Measurements from ENCODE around the gene IFT81.
"Not testable (repeated sequence)": the region's sequence is repeated elsewhere in the genome, so short reads cannot be mapped to it uniquely, and the experiment has no call there.

Gene IFT81
- 2.1 reads per million, percentile 4 among the genes with 10 or more reads in this experiment for total RNA-seq

- DNase-seq = peak; percentile 98
Observed at GRCh38 chr12:110124269-110124995, at the start of gene IFT81. Gene IFT81, plus strand, starts transcription at chr12:110124357. Its CDS starts 3,024 bp downstream, at chr12:110127381.

DNA sequence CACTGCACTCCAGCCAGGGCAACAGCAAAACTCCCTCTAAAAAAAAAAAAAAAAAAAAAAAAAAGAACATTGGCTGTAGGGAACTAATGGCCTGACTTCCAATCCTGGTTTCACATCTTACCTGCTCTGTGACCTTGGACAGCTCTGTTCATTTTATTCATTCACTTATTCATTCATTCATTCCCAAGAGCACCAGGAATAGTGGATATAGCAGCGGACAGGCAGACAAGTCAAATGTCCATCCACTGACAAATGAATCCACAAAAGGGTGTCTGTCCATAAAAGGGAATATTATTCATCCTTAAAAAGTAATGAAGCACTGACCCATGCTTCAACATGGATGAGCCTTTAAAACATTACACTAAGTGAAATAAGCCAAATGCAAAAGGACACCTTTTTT lies 48.3 kb upstream of the IFT81 start:
- no peak for DNase-seq

DNA sequence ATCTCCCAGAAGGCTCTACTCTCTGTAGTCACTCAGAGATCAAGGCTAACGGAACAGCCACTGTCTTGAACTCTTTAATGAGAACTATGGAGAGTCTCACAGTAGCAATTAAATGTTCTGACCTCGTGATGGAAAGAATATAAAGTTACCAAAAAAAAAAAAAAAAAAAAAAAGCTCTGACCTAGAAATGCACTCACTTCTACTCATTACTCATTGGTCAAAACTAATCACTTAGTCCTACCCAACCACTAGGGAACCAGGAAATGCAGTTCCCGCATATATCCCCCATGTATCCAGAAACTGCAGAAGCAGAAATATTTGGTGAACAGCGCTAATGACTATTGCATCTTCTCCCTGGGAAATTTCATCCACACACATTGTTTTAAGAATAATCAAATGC lies 46.4 kb upstream of the IFT81 start:
- no peak for DNase-seq

DNA sequence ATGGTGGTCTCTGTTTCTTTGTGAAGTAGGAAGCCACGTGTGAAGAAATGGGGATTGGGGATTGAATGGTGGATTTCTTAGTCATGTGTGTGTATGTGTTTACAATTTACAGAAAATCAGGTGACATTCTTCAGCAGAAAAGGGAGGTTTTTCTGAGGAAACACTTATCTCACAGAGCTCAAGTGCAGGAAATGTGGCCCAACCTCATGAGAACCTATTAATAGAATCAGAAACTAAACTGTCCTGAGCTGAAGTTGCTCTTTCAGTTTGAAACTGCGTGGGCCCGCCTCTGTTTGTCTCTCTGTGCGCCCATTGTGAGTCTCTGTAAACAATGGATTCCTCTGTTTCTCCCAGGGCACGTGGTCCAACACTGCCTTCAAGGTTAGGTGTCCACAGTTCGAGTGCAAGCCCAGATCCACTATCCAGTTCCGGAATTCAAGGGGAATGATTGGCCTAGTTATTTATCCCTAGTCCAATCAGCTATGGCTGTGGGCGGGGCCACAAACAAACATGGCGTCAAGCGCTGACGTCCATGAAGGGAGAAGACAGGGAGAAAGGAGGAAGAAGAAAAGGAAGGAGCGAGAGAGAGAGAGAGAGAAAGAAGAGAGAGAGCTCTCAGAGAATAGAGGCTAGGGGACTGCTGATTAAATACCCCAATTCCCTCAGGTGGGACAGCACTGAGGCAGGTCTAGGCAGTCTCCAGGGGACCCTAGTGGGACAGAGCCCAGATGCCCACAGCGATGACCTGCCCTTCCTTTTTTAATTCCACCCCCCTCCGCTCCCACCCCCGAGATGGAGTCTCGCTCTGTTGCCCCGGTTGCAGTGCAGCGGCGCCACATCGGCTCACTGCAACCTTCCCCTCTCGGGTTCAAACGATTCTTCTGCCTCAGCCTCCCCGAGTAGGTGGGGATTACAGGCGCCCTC lies 44.4 kb upstream of the IFT81 start:
- peak; percentile 54 for DNase-seq

DNA sequence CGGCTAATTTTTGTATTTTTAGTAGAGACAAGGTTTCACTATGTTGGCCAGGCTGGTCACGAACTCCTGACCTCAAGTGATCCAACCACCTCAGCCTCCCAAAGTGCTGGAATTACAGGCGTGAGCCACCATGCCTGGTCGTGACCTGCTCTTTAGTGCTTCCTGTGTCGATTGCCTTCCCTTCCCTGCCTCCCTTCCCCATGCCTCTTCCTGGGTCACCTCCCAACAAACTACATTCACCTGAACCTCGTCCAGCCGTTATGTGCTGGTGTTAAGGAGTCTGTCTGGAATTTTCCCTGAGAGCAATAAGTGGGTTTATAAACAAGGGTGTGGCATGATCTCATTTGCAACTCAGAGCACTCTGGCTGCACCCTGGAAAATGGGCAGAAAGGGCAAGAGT lies 43.7 kb upstream of the IFT81 start:
- DNase-seq = no peak

DNA sequence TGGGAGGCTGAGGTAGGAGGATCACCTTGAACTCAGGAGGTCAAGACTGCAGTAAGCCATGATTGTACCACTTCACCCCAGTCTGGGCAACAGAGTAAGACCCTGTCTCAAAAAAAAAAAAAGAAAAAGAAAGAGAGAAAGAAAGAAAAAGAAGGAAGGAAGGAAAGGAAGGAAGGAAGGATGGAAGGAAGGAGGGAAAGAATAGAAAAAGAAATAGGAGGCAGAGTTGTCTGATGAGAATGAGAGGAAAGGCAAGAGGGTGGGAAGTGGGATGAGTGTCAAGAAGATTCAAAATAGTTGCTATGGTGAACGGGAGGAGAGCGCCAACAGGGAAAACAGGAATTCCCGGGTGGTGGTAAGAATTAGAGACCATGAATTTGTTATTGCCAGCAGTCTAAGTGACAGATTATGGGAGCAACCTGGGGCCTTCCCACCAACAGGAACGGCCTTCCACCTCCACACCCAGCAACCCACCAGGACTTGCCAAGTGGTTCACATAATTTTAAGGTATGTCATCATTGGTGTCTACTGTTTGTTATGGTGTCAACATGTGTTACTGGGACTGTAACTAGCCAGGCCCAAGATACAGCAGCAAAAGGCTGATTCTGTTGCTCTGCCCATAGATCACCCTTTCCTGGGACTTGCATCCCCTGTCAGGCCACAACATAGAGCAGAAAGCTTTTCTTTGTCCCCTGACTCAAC lies 39.7 kb upstream of the IFT81 start:
- DNase-seq = no peak

GRCh38 chr12:110088216-110088615 lies 35.9 kb upstream of the IFT81 start:
- not testable (repeated sequence) for DNase-seq

- DNase-seq = no peak
Observed at GRCh38 chr12:110088936-110089335, 35.2 kb upstream of the IFT81 start.

GRCh38 chr12:110090266-110091135 lies 33.7 kb upstream of the IFT81 start:
- no peak for DNase-seq

DNA sequence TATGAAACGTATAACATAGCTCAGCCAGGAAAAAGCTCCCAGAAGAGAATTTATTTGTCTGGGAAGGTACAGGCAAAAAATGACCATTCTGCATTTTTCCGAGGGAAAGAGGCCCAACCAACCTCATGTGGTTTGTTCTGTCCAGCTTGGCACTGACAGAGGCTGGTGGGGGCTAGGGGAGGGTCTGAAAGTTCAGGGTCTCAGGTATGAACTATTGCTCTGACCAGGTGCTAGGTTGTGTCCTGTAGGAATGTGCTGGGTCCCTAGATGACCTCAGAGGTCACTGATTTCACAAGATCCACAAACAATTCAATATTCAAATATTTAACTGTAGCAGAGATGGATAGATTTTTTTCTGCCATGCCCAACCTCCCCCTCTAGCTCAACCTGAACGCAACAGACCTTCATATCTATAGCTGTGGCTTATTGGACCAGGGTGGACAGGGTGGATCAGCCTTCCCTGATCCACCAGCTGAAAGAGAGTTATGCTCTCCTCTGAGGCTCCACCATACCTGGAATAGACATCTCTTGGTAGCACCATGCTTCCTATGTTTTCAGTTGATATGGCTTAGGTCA lies 32.9 kb upstream of the IFT81 start:
- no peak for DNase-seq

DNA sequence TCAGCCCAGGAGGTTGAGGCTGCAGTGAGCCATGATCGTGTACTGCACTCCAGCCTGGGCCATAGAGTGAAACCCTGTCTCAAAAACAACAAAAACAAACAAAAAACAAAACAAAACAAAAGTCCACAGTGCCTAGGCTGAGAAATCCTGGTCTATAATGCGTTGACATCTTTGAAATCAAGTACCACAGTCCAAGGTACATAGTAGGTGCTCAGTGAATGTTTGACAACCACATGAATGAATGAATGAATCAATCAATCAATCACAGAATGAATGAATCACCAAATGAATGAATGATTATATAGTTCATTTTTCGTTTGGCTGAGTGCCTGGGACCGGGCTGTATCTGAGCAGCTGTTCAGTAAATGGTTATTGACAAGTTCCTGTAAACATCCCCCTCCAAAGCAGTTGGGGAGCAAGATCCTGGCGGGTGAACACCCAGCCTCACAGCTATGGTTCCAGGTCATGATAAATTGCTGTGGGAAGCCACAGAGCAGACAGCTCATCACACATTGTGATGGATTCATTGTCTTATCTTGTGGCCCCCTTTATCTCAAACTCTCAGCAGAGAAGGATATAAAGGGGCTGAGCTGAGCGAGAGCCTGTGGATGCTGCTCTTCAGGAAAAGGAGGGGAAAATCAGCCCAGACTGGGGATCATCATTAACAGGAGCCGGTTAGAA lies 30.4 kb upstream of the IFT81 start:
- DNase-seq = no peak

GRCh38 chr12:110100315-110100970 lies 23.7 kb upstream of the IFT81 start:
- peak; percentile 52 for DNase-seq

DNA sequence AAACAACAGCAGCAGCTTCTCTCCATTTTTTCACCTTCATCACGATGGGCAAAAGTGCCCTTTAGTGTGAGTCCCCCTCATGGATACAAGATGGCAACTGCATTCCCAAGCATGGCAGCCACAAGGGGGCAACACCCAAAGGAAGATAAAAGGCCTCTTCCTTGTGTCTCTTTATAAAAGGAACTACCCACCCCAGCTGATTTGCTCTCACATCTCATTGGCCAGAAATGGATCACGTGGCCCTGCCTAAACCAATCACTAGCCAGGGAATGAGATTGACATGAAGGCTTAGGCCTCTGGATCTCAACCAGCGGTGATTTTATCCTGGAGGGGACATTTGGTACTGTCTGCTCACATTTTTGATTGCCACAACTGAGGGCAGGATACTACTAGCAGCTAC lies 21.9 kb upstream of the IFT81 start:
- DNase-seq = no peak

DNA sequence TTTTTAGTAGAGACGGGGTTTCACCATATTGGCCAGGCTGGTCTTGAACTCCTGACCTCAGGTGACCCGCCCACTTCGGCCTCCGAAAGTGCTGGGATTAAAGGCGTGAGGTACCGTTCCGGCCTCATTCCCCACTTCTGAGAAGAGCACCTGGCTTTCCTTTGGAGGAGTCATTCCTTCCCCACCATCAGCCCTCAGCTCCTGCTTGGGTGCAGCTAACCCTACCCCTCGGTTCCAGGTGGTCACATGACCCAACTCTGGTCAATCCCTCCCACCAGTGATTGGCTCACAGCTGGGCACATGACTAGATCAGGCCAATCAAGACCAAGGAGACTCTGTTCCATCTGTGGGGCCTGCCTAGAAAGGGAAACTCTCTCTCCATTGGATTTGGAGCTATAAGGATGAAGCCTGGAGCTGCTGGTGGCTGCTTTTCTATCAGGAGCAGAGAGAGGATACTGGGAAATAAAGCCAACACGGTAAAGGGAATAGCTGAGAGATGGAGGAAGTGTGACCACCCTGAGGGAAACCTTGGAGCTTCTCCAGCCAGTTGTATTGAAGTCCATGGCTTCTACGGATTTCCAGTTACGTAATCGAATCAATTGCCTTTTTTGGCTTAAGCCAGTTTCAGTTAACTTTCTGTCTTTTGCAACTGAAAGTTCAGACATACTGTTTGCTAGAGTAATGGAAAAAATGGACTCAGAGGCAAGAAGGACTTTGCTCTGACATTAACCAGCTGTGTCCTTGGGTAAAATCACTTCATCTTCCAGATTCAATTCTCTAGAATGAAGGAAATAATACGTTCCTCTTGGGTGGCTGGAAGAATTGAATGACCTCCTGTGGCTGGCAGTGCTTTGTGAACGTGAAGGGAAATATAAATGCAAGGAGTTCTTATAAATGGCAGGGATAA lies 19.7 kb upstream of the IFT81 start:
- no peak for DNase-seq

DNA sequence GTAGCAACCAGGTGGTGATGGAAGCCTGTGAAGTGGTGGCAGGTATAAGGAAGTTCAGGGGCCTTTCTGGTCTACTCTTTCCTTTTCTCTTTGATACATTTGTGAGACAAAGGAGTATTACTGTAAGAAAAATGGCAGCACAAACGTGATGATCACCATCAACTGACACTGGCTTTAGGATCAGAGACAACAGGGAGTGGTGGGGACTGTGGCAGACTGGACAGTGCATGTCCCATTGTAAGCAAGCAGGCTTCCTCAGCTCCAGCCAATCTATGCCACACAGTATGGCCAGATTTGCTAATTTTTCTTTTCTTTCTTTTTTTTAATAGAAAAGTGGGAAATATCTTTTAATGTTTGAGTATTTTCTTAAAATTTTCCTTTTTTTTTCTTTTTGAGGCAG lies 19.0 kb upstream of the IFT81 start:
- DNase-seq = no peak

- DNase-seq = no peak
Observed at GRCh38 chr12:110105986-110106385, 18.2 kb upstream of the IFT81 start.

DNA sequence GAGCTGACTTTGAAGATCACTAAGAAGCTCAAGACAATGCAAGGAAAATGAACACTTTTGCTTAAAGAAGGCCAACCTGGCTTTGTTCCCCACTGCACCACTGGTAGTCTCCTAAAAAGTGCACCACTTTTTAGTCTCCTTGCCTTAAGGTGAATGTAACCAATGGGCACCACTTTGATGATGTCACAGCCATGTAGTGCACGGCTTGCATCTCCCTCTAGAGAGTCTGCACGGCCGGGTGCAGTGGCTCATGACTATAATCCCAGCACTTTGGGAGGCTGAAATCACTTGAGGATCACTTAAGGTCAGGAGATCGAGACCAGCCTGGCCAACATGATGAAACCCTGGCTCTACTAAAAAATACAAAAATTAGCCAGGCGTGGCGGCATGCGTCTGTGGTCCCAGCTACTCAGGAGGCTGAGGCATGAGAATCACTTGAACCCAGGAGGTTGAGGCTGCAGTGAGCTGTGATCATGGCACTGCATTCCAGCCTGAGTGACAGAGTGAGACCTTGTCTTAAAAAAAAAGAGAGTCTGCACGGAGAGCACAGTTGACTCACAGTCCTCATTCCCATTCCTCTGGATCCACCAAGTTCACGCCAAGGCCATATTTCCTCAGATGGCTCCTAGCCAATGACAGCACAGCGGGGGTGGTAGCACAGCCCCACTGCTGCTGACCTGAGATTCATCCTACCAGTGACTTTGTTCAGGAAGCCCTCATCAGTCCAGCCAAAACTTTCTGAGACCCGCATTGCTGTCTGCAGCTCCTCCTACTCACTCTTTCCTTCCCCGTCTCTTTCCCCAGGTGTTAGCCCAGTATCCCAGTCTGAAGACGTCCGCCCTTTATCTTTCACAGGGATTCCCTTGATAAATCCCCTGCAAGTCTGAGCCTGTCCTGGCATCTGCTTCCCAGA lies 16.5 kb upstream of the IFT81 start:
- no peak for DNase-seq

DNA sequence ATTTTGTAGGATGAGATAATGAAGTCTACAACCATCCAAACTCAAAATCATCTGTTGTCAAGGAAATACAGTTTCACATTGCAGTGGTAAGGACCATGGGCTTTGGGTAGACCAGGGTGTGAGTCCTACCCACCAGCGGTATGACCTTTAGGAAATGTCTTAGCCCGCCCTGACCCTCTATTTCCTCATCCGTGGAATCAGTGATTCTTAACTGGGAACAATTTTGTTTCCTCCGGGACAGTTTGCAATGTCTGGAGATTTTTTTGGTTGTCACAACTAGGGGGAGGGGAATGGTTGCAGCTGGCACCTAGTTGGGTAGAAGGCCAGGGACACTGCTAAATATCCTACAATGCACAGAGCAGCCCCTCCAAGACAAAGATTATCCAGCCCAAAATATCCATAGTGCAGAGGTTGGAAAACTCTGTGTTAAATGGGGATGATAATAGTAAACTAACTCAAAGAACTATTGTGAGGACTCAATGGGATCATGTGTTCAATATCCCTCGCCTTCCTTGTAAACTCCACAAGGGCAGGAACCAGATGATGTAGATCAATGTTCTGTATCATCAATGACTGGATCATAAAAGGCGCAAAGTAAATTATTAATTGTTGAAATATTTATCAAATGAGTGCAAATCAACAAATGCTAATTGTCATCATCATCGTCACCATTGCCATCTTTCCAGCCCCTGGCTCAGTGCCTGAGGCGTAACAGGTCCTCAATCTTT lies 15.7 kb upstream of the IFT81 start:
- no peak for DNase-seq
